ENCODE results near the gene KPNA4. TPM values are rescaled to one million over a fixed set of nuclear protein-coding genes. Genes with fewer than 3 reads are reported as not detected.
"Not testable (repeated sequence)": the region's sequence is repeated elsewhere in the genome, so short reads cannot be mapped to it uniquely, and the experiment has no call there.

Gene KPNA4
- total RNA-seq, 6 donors from 2014 or later: 12.6 to 51.7 (median 33.0) TPM

GRCh38 chr3:160458151-160458550 is 107.2 kb downstream of the KPNA4 start:
- no peak overlapping the region for H3K4me3 ChIP-seq
- no peak for ATAC-seq (ENCODE audit: low FRiP score in 2 of 2)
- no peak overlapping the region for H3K27ac ChIP-seq
- H3K27me3 ChIP-seq: no peaks in the 10 kb centered on the region
- WGBS, 2 donors: 69 to 79% methylated on average over 4 of the region's 4 CpGs
- H3K9me3 ChIP-seq: no peaks in the 10 kb centered on the region
- H3K36me3 ChIP-seq: no peaks in the 10 kb centered on the region
- H3K4me1 ChIP-seq: no peaks in the 10 kb centered on the region
- TF ChIP-seq CTCF (IDR thresholded peaks at IDR 0.05): no peak
- TF ChIP-seq EP300 (IDR thresholded peaks at IDR 0.05): no peak
- no peak for TF ChIP-seq POLR2A (IDR thresholded peaks at IDR 0.05)
- TF ChIP-seq POLR2AphosphoS5 (IDR thresholded peaks at IDR 0.05): no peak
- DNase-seq: no peak

- no peak for DNase-seq
- no peaks in the 10 kb centered on the region for H3K36me3 ChIP-seq
- H3K4me1 ChIP-seq: no peaks in the 10 kb centered on the region
- WGBS, 2 donors: 83 to 97% methylated on average over 3 of the region's 3 CpGs
- H3K4me3 ChIP-seq: no peak overlapping the region
- H3K27me3 ChIP-seq: no peaks in the 10 kb centered on the region
- ATAC-seq (ENCODE audit: low FRiP score in 2 of 2): no peak
- no peaks in the 10 kb centered on the region for H3K9me3 ChIP-seq
- TF ChIP-seq POLR2A (IDR thresholded peaks at IDR 0.05) (no peak), EP300 (IDR thresholded peaks at IDR 0.05) (no peak), POLR2AphosphoS5 (IDR thresholded peaks at IDR 0.05) (no peak), CTCF (IDR thresholded peaks at IDR 0.05) (no peak)
- no peak overlapping the region for H3K27ac ChIP-seq
Measured at GRCh38 chr3:160455846-160456245, 109.5 kb downstream of the KPNA4 start.

- Histone ChIP-seq H3K36me3 (no peaks in the 10 kb centered on the region), H3K9me3 (no peaks in the 10 kb centered on the region), H3K27me3 (no peaks in the 10 kb centered on the region), H3K4me3 (no peak overlapping the region), H3K27ac (no peak overlapping the region), H3K4me1 (peaks cover 0 to 6% (median 2%) of the 10 kb centered on the region in 4 donors)
- TF ChIP-seq EP300 (IDR thresholded peaks at IDR 0.05) (no peak), POLR2A (IDR thresholded peaks at IDR 0.05) (no peak), CTCF (IDR thresholded peaks at IDR 0.05) (no peak), POLR2AphosphoS5 (IDR thresholded peaks at IDR 0.05) (no peak)
- no peak for ATAC-seq (ENCODE audit: low FRiP score in 2 of 2)
- WGBS, 2 donors: 33 to 74% methylated on average over 1 of the region's 1 CpG
- no peak for DNase-seq
Measured at GRCh38 chr3:160454995-160455394, 110.4 kb downstream of the KPNA4 start.

GRCh38 chr3:160452251-160452650 is 113.1 kb downstream of the KPNA4 start:
- H3K4me3 ChIP-seq; ATAC-seq (ENCODE audit: low FRiP score in 2 of 2); H3K9me3 ChIP-seq; H3K27me3 ChIP-seq; H3K27ac ChIP-seq; H3K36me3 ChIP-seq: not testable (repeated sequence)
- DNase-seq: peak in 1 of 2 donors; percentile 73
- peaks cover 0 to 14% (median 10%) of the 10 kb centered on the region in 4 donors for H3K4me1 ChIP-seq
- WGBS, 2 donors: 95 to 97% methylated on average over 19 of the region's 19 CpGs

GRCh38 chr3:160451602-160452001 is 113.8 kb downstream of the KPNA4 start:
- WGBS, 2 donors: 70 to 85% methylated on average over 4 of the region's 4 CpGs
- ATAC-seq (ENCODE audit: low FRiP score in 2 of 2) (no peak), DNase-seq (no peak)
- H3K9me3 ChIP-seq: no peaks in the 10 kb centered on the region
- TF ChIP-seq EP300 (IDR thresholded peaks at IDR 0.05): no peak
- TF ChIP-seq POLR2AphosphoS5 (IDR thresholded peaks at IDR 0.05): no peak
- TF ChIP-seq POLR2A (IDR thresholded peaks at IDR 0.05): no peak
- no peak for TF ChIP-seq CTCF (IDR thresholded peaks at IDR 0.05)
- no peaks in the 10 kb centered on the region for H3K36me3 ChIP-seq
- peaks cover 0 to 7% (median 0%) of the 10 kb centered on the region in 4 donors for H3K27me3 ChIP-seq
- no peak overlapping the region for H3K4me3 ChIP-seq
- peaks cover 0 to 14% (median 10%) of the 10 kb centered on the region in 4 donors for H3K4me1 ChIP-seq
- no peak overlapping the region for H3K27ac ChIP-seq
